NB4 (cell line): ENCODE measurements around the gene ADAMTS8.

Source experiments
- DNase-seq: peaks from one replicate; pipeline ENCODE4 v3.0.0; 2010; ENCODE audit warnings: low read depth
- H3K4me3 ChIP-seq: one replicate; pipeline ENCODE4 v1.5.1; 2011; ENCODE audit warnings: mild to moderate bottlenecking, low read depth, low read length, moderate library complexity
- CTCF ChIP-seq: IDR thresholded peaks from one replicate; pipeline ENCODE4 v1.5.1; 2012; ENCODE audit warnings: low read depth, low read length
- MAX ChIP-seq: IDR thresholded peaks from 2 replicates; pipeline ENCODE4 v1.6.1; 2011; ENCODE audit warnings: low read depth, low read length
- MYC ChIP-seq: IDR thresholded peaks from 2 replicates; pipeline ENCODE4 v1.6.1; 2011; ENCODE audit warnings: low read depth, low read length
- POLR2A ChIP-seq: IDR thresholded peaks from 2 replicates; pipeline ENCODE4 v1.6.1; 2011; ENCODE audit warnings: mild to moderate bottlenecking; ENCODE audit not compliant: insufficient read length; ENCODE audit errors: extremely low read depth

The ADAMTS8 gene

GRCh38 chr11:130402570-130402969 lies 25.8 kb downstream of the ADAMTS8 start:
- no peak for DNase-seq

GRCh38 chr11:130400781-130401483 lies 27.5 kb downstream of the ADAMTS8 start:
- peak; percentile 77 for DNase-seq
- no peak overlapping the region for H3K4me3 ChIP-seq
- no peak for TF ChIP-seq POLR2A
- TF ChIP-seq MYC = no peak
- TF ChIP-seq CTCF = no peak
- TF ChIP-seq MAX = no peak

More at GRCh38 chr11:130402570-130402969, 25.8 kb downstream of the ADAMTS8 start:
- TF ChIP-seq CTCF = no peak
- no peak for TF ChIP-seq MAX
- TF ChIP-seq POLR2A = no peak
- TF ChIP-seq MYC = no peak
- no peak overlapping the region for H3K4me3 ChIP-seq

- no peak for DNase-seq
- no peak for TF ChIP-seq MYC
- no peak for TF ChIP-seq MAX
- TF ChIP-seq CTCF = no peak
- TF ChIP-seq POLR2A = no peak
- H3K4me3 ChIP-seq = no peak overlapping the region
Measured at GRCh38 chr11:130399196-130399595, 29.2 kb downstream of the ADAMTS8 start.

- no peak overlapping the region for H3K4me3 ChIP-seq
- no peak for DNase-seq
- no peak for TF ChIP-seq MAX
- no peak for TF ChIP-seq POLR2A
- no peak for TF ChIP-seq CTCF
- TF ChIP-seq MYC = no peak
Measured at GRCh38 chr11:130397780-130398179, 30.6 kb downstream of the ADAMTS8 start.

GRCh38 chr11:130396965-130397364 lies 31.4 kb downstream of the ADAMTS8 start:
- no peak for DNase-seq
- H3K4me3 ChIP-seq = no peak overlapping the region
- TF ChIP-seq POLR2A = no peak

GRCh38 chr11:130394615-130395014 lies 33.8 kb downstream of the ADAMTS8 start:
- TF ChIP-seq POLR2A (no peak), CTCF (no peak), MAX (no peak), MYC (no peak)
- no peak overlapping the region for H3K4me3 ChIP-seq
- no peak for DNase-seq
